Measurements from ENCODE around the gene ZNF556. TPM values are rescaled to one million over a fixed set of nuclear protein-coding genes. Genes with fewer than 3 reads are reported as not detected.

The ZNF556 gene
- total and polyA plus RNA-seq, 2 experiments from 2014 or later: not detected

GRCh38 chr19:2850256-2850925 is 16.7 kb upstream of the ZNF556 start:
- Histone ChIP-seq H3K79me2 (ENCODE audit: insufficient read depth) (peaks cover 56% of the 10 kb centered on the region), H3K4me1 (ENCODE audit: insufficient read depth) (no peaks in the 10 kb centered on the region), H4K20me1 (ENCODE audit: insufficient read depth) (no peaks in the 10 kb centered on the region), H3K4me3 (no peak overlapping the region), H3F3A (ENCODE audit: insufficient read depth) (peaks cover 7% of the 10 kb centered on the region; the same call in 1 of the 2 replicates), H3K9me2 (ENCODE audit: insufficient read depth) (no peaks in the 10 kb centered on the region), H3K4me2 (ENCODE audit: unreplicated experiment) (no peak overlapping the region), H2AFZ (no peak overlapping the region), H3K36me3 (ENCODE audit: low read depth) (peaks cover 51% of the 10 kb centered on the region), H3K27me3 (replicated peaks; ENCODE audit: insufficient read depth) (no peaks in the 10 kb centered on the region), H3K27ac (no peak overlapping the region), H3K9ac (no peak overlapping the region), H3K9me3 (ENCODE audit: low read depth) (peaks cover 8% of the 10 kb centered on the region)
- WGBS, 2 experiments (ENCODE audit: low coverage in 1 of 2, low lambda C conversion rate in 2 of 2, missing lambda C conversion rate in 2 of 2): 96 to 98% methylated on average over 3 of the region's 3 CpGs
- in situ Hi-C loops (cut with MboI): loop anchor here (25.0 kb wide), 1 partner anchor 188 kb away; no protein-coding TSS in a partner anchor
- no peak for TF ChIP-seq EZH2 (IDR thresholded peaks at IDR 0.05; ENCODE audit: insufficient read depth, poor library complexity, severe bottlenecking)
- TF ChIP-seq EZH2phosphoT487 (IDR thresholded peaks at IDR 0.05; ENCODE audit: insufficient read depth, low read depth): no peak
- no peak for DNase-seq

- Histone ChIP-seq H3K79me2 (ENCODE audit: insufficient read depth) (peaks cover 34% of the 10 kb centered on the region), H4K20me1 (ENCODE audit: insufficient read depth) (no peaks in the 10 kb centered on the region), H3K9ac (no peak overlapping the region), H2AFZ (no peak overlapping the region), H3K4me1 (ENCODE audit: insufficient read depth) (no peaks in the 10 kb centered on the region), H3K27me3 (replicated peaks; ENCODE audit: insufficient read depth) (no peaks in the 10 kb centered on the region), H3K27ac (no peak overlapping the region), H3F3A (ENCODE audit: insufficient read depth) (peaks cover 7% of the 10 kb centered on the region; the same call in 1 of the 2 replicates), H3K36me3 (ENCODE audit: low read depth) (peaks cover 67% of the 10 kb centered on the region), H3K4me2 (ENCODE audit: unreplicated experiment) (no peak overlapping the region), H3K9me2 (ENCODE audit: insufficient read depth) (no peaks in the 10 kb centered on the region), H3K4me3 (no peak overlapping the region), H3K9me3 (ENCODE audit: low read depth) (peaks cover 8% of the 10 kb centered on the region)
- no peak for DNase-seq
- TF ChIP-seq EZH2phosphoT487 (IDR thresholded peaks at IDR 0.05; ENCODE audit: insufficient read depth, low read depth) (no peak), EZH2 (IDR thresholded peaks at IDR 0.05; ENCODE audit: insufficient read depth, poor library complexity, severe bottlenecking) (no peak)
- WGBS, 2 experiments (ENCODE audit: low coverage in 1 of 2, low lambda C conversion rate in 2 of 2, missing lambda C conversion rate in 2 of 2): 97 to 99% methylated on average over 10 of the region's 10 CpGs
- in situ Hi-C loops (cut with MboI): loop anchor here (25.0 kb wide), 1 partner anchor 190 kb away; no protein-coding TSS in a partner anchor
Measured at GRCh38 chr19:2852598-2852997, 14.5 kb upstream of the ZNF556 start.

GRCh38 chr19:2853015-2853606 is 14.0 kb upstream of the ZNF556 start:
- H3K79me2 ChIP-seq (ENCODE audit: insufficient read depth): peaks cover 29% of the 10 kb centered on the region
- WGBS, 2 experiments (ENCODE audit: low coverage in 1 of 2, low lambda C conversion rate in 2 of 2, missing lambda C conversion rate in 2 of 2): 95% methylated on average over 11 of the region's 11 CpGs
- no peak overlapping the region for H2AFZ ChIP-seq
- peaks cover 8% of the 10 kb centered on the region for H3K9me3 ChIP-seq (ENCODE audit: low read depth)
- peaks cover 67% of the 10 kb centered on the region for H3K36me3 ChIP-seq (ENCODE audit: low read depth)
- H3K27me3 ChIP-seq (replicated peaks; ENCODE audit: insufficient read depth): no peaks in the 10 kb centered on the region
- TF ChIP-seq EZH2 (IDR thresholded peaks at IDR 0.05; ENCODE audit: insufficient read depth, poor library complexity, severe bottlenecking) (no peak), EZH2phosphoT487 (IDR thresholded peaks at IDR 0.05; ENCODE audit: insufficient read depth, low read depth) (no peak)
- peaks cover 7% of the 10 kb centered on the region; the same call in 1 of the 2 replicates for H3F3A ChIP-seq (ENCODE audit: insufficient read depth)
- H3K4me3 ChIP-seq: no peak overlapping the region
- H3K9ac ChIP-seq: no peak overlapping the region
- no peaks in the 10 kb centered on the region for H3K9me2 ChIP-seq (ENCODE audit: insufficient read depth)
- H3K4me1 ChIP-seq (ENCODE audit: insufficient read depth): no peaks in the 10 kb centered on the region
- H3K4me2 ChIP-seq (ENCODE audit: unreplicated experiment): no peak overlapping the region
- in situ Hi-C loops (cut with MboI): loop anchor here (25.0 kb wide), 1 partner anchor 191 kb away; no protein-coding TSS in a partner anchor
- no peak for DNase-seq
- no peak overlapping the region for H3K27ac ChIP-seq
- no peaks in the 10 kb centered on the region for H4K20me1 ChIP-seq (ENCODE audit: insufficient read depth)

GRCh38 chr19:2854849-2855248 is 12.3 kb upstream of the ZNF556 start:
- DNase-seq: no peak

More at GRCh38 chr19:2854849-2855248, 12.3 kb upstream of the ZNF556 start:
- H3F3A ChIP-seq (ENCODE audit: insufficient read depth): peaks cover 7% of the 10 kb centered on the region; the same call in 1 of the 2 replicates
- peaks cover 11% of the 10 kb centered on the region; the same call in 1 of the 2 replicates for H3K79me2 ChIP-seq (ENCODE audit: insufficient read depth)
- H2AFZ ChIP-seq: no peak overlapping the region
- no peak overlapping the region for H3K4me2 ChIP-seq (ENCODE audit: unreplicated experiment)
- H3K9me2 ChIP-seq (ENCODE audit: insufficient read depth): no peaks in the 10 kb centered on the region
- H3K9me3 ChIP-seq (ENCODE audit: low read depth): peaks cover 8% of the 10 kb centered on the region
- no peaks in the 10 kb centered on the region for H3K4me1 ChIP-seq (ENCODE audit: insufficient read depth)
- no peak for TF ChIP-seq EZH2 (IDR thresholded peaks at IDR 0.05; ENCODE audit: insufficient read depth, poor library complexity, severe bottlenecking)
- no peak for TF ChIP-seq EZH2phosphoT487 (IDR thresholded peaks at IDR 0.05; ENCODE audit: insufficient read depth, low read depth)
- in situ Hi-C loops (cut with MboI): loop anchor here (25.0 kb wide), 1 partner anchor 193 kb away; no protein-coding TSS in a partner anchor
- H3K27me3 ChIP-seq (replicated peaks; ENCODE audit: insufficient read depth): no peaks in the 10 kb centered on the region
- no peak overlapping the region for H3K9ac ChIP-seq
- no peak overlapping the region for H3K4me3 ChIP-seq
- no peaks in the 10 kb centered on the region for H4K20me1 ChIP-seq (ENCODE audit: insufficient read depth)
- H3K36me3 ChIP-seq (ENCODE audit: low read depth): peaks cover 67% of the 10 kb centered on the region
- WGBS, 2 experiments (ENCODE audit: low coverage in 1 of 2, low lambda C conversion rate in 2 of 2, missing lambda C conversion rate in 2 of 2): 97 to 98% methylated on average over 3 of the region's 3 CpGs
- H3K27ac ChIP-seq: no peak overlapping the region

All from GM23248 (cell line).